Endothelial cell (in vitro differentiated cells): ENCODE data around the gene RNF41. TPM values are rescaled to one million over a fixed set of nuclear protein-coding genes. Genes with fewer than 3 reads are reported as not detected.
"Not testable (repeated sequence)": the region's sequence is repeated elsewhere in the genome, so short reads cannot be mapped to it uniquely, and the experiment has no call there.

Experiments
- DNase-seq: peaks from one replicate; pipeline ENCODE4 v3.0.0; 2021; ENCODE audit warnings: low spot score
- H3K27ac Mint-ChIP-seq: one replicate; pipeline ENCODE4 v1.8.0; 2021; ENCODE audit warnings: mixed read lengths, inconsistent platforms; ENCODE audit not compliant: unreplicated experiment
- H3K27me3 Mint-ChIP-seq: one replicate; pipeline ENCODE4 v1.8.0; 2021; ENCODE audit warnings: mild to moderate bottlenecking, moderate library complexity, mixed read lengths, inconsistent platforms; ENCODE audit not compliant: unreplicated experiment
- H3K36me3 Mint-ChIP-seq: one replicate; pipeline ENCODE4 v1.8.0; 2021; ENCODE audit warnings: mild to moderate bottlenecking, low read depth, mixed read lengths, inconsistent platforms; ENCODE audit not compliant: unreplicated experiment
- H3K4me1 Mint-ChIP-seq: one replicate; pipeline ENCODE4 v1.8.0; 2021; ENCODE audit warnings: mild to moderate bottlenecking, mixed read lengths, inconsistent platforms; ENCODE audit not compliant: unreplicated experiment
- H3K4me3 Mint-ChIP-seq: one replicate; pipeline ENCODE4 v1.8.0; 2021; ENCODE audit warnings: mild to moderate bottlenecking, mixed read lengths, inconsistent platforms; ENCODE audit not compliant: unreplicated experiment
- H3K9me3 Mint-ChIP-seq: one replicate; pipeline ENCODE4 v1.8.0; 2021; ENCODE audit warnings: mixed read lengths, inconsistent platforms; ENCODE audit not compliant: unreplicated experiment
- total RNA-seq: library from RNA; stranded (reverse); fragmentation: NEBNext Ultra II Directional; extraction: Animal tissue kit (Norgen Biotek cat#: 25700); gene quantifications from one replicate; pipeline ENCODE4 v1.2.1, GENCODE V29; 2021; ENCODE audit not compliant: unreplicated experiment
- TF ChIP-seq, protein P1 (sequence below): fragments of 200-600 bp; sonication (generic); IDR thresholded peaks from one replicate; pipeline ENCODE4 v1.5.0; 2021; ENCODE audit warnings: antibody characterized with exemption; ENCODE audit not compliant: unreplicated experiment

RNF41 gene
- total RNA-seq, 1 donor from 2014 or later: 55.5 TPM

DNA sequence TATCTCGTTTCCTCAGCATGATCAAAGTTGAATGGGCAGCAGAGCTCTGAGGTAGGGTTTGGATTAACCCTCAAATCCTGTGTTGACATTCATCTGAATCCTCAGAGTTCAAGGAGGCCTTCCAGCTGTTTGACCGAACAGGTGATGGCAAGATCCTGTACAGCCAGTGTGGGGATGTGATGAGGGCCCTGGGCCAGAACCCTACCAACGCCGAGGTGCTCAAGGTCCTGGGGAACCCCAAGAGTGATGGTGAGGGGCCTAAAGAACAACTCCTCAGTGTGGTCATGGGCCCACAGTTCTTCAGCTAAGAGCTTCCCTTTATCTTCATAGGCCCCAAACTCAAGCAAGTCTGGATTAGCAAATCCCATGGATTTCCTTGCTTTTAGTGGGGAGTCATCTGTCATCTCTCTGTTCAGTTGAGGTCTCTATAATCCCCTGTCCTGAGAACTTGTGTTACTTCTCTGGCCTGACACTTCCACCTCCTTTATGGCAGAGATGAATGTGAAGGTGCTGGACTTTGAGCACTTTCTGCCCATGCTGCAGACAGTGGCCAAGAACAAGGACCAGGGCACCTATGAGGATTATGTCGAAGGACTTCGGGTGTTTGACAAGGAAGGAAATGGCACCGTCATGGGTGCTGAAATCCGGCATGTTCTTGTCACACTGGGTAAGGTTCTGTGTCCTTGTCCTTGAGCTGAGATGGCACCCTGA is 62.1 kb downstream of the RNF41 start:
- H3K27ac Mint-ChIP-seq: peak overlapping the region; percentile 100
- H3K9me3 Mint-ChIP-seq: no peaks in the 10 kb centered on the region
- H3K4me1 Mint-ChIP-seq: peaks cover 47% of the 10 kb centered on the region
- peak overlapping the region; percentile 100 for H3K4me3 Mint-ChIP-seq
- TF ChIP-seq, protein P1, sequence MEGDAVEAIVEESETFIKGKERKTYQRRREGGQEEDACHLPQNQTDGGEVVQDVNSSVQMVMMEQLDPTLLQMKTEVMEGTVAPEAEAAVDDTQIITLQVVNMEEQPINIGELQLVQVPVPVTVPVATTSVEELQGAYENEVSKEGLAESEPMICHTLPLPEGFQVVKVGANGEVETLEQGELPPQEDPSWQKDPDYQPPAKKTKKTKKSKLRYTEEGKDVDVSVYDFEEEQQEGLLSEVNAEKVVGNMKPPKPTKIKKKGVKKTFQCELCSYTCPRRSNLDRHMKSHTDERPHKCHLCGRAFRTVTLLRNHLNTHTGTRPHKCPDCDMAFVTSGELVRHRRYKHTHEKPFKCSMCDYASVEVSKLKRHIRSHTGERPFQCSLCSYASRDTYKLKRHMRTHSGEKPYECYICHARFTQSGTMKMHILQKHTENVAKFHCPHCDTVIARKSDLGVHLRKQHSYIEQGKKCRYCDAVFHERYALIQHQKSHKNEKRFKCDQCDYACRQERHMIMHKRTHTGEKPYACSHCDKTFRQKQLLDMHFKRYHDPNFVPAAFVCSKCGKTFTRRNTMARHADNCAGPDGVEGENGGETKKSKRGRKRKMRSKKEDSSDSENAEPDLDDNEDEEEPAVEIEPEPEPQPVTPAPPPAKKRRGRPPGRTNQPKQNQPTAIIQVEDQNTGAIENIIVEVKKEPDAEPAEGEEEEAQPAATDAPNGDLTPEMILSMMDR: no peak
- peaks cover 60% of the 10 kb centered on the region for H3K27me3 Mint-ChIP-seq
- no peak for DNase-seq
- peaks cover 70% of the 10 kb centered on the region for H3K36me3 Mint-ChIP-seq

GRCh38 chr12:56158926-56159461 is 62.7 kb downstream of the RNF41 start:
- Mint-ChIP-seq H3K27ac (peak overlapping the region; percentile 100), H3K9me3 (no peaks in the 10 kb centered on the region)

DNA sequence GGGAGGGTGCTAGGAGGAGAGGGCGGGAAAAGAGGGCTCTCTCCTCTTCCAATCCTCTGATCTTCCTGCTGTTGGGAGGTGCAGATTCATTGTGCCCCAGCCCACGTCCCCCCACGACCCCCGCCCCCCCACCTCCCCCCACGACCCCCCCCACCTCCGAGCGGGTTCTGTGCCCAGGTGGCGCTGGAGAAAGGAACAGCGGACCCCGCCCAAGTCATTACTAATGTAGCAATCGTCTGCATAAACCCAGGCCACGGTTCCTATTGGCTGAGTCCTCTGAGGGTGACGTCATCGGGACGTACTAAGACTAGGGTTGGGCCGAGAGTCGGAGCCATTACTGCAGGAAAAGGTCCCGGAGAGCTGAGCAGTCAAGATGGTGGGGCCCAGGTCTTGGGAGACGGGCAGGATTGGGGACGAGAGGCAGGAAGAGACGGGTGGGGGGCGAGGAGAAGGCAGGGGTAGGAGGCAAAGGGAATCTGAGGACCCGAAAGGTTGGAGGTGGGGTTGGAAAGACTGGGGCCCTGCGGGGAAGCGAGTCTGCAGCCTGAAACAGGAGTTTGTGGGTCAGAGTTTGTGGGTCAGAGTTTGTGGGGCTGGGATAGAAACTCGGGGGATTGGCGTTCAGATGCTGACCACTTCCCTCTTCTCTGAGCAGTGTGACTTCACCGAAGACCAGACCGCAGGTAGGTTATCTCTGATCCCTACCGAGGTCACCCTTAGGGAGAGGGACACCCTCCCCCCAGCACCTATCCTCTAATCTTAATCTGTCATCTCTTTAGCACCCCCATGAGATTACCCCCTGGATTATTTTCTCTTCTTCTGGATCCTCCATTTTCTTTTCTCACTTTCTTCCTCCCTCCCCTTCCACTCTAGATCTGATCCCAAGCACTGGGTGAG is 63.4 kb downstream of the RNF41 start, which contains the start of gene MYL6:
TSS of gene MYL6 (plus strand) at position 331 of the 897 bp plus-strand sequence. CDS start at position 374, 43 bp downstream.
- peak; percentile 86 for DNase-seq
- TF ChIP-seq, protein P1: no peak
- no peaks in the 10 kb centered on the region for H3K9me3 Mint-ChIP-seq
- peaks cover 51% of the 10 kb centered on the region for H3K4me1 Mint-ChIP-seq
- H3K27ac Mint-ChIP-seq: peak within 1 kb of the TSS; percentile 100
- H3K27me3 Mint-ChIP-seq: peaks cover 50% of the 10 kb centered on the region
- peaks cover 58% of the 10 kb centered on the region for H3K36me3 Mint-ChIP-seq
- peak within 1 kb of the TSS; percentile 100 for H3K4me3 Mint-ChIP-seq

More at GRCh38 chr12:56158926-56159461, 62.7 kb downstream of the RNF41 start:
- Mint-ChIP-seq H3K36me3 (peaks cover 64% of the 10 kb centered on the region), H3K27me3 (peaks cover 57% of the 10 kb centered on the region), H3K4me1 (peaks cover 47% of the 10 kb centered on the region), H3K4me3 (peak overlapping the region; percentile 100)
- TF ChIP-seq, protein P1: no peak
- DNase-seq: no peak

GRCh38 chr12:56157201-56158028 is 64.3 kb downstream of the RNF41 start:
- peak; percentile 85 for DNase-seq
- H3K27me3 Mint-ChIP-seq: peaks cover 49% of the 10 kb centered on the region
- H3K9me3 Mint-ChIP-seq: no peaks in the 10 kb centered on the region
- H3K27ac Mint-ChIP-seq: peak overlapping the region; percentile 100
- H3K4me1 Mint-ChIP-seq: peaks cover 58% of the 10 kb centered on the region
- H3K36me3 Mint-ChIP-seq: peaks cover 52% of the 10 kb centered on the region
- TF ChIP-seq, protein P1: peak; percentile 70
- peak overlapping the region; percentile 89 for H3K4me3 Mint-ChIP-seq

GRCh38 chr12:56156464-56157200 is 65.1 kb downstream of the RNF41 start:
- peaks cover 46% of the 10 kb centered on the region for H3K36me3 Mint-ChIP-seq
- H3K9me3 Mint-ChIP-seq, DNase-seq: not testable (repeated sequence)
- peak overlapping the region; percentile 100 for H3K27ac Mint-ChIP-seq
- peaks cover 58% of the 10 kb centered on the region for H3K4me1 Mint-ChIP-seq
- peaks cover 45% of the 10 kb centered on the region for H3K27me3 Mint-ChIP-seq
- peak overlapping the region; percentile 89 for H3K4me3 Mint-ChIP-seq
